Neural cell (in vitro differentiated cells): Measurements from ENCODE around the gene ARHGEF25. TPM values are rescaled to one million over a fixed set of nuclear protein-coding genes. Genes with fewer than 3 reads are reported as not detected.
"Not testable (repeated sequence)": the region's sequence is repeated elsewhere in the genome, so short reads cannot be mapped to it uniquely, and the experiment has no call there.

Source experiments
- H2AFZ ChIP-seq: fragments of 200-600, 300-800 bp; sonication (generic), shearing (Covaris generic); 2 replicates; pipeline ENCODE4 v1.6.0; 2014; ENCODE audit warnings: low read depth, mild to moderate bottlenecking, antibody characterized with exemption, low read length, moderate library complexity
- H3F3A ChIP-seq: fragments of 200-600 bp; shearing (Covaris generic); 2 replicates; pipeline ENCODE4 v1.6.1; 2016; ENCODE audit warnings: mild to moderate bottlenecking, moderate library complexity, mixed read lengths, antibody characterized with exemption, low read length; ENCODE audit not compliant: insufficient read depth, poor library complexity, severe bottlenecking
- H3K27ac ChIP-seq: fragments of 200-600, 300-800 bp; sonication (generic), shearing (Covaris generic); 2 replicates; pipeline ENCODE4 v1.5.1; 2014; ENCODE audit warnings: mild to moderate bottlenecking, low read length, moderate library complexity
- H3K27me3 ChIP-seq: fragments of 300-800, 200-600 bp; sonication (generic), shearing (Covaris generic); 2 replicates; pipeline ENCODE4 v1.6.0; 2014; ENCODE audit warnings: mild to moderate bottlenecking, low read depth, low read length, moderate library complexity; ENCODE audit not compliant: insufficient read depth
- H3K36me3 ChIP-seq: fragments of 300-800, 200-600 bp; sonication (generic), shearing (Covaris generic); 2 replicates; pipeline ENCODE4 v1.5.1; 2014; ENCODE audit warnings: mild to moderate bottlenecking, antibody characterized with exemption, low read length, moderate library complexity; ENCODE audit not compliant: insufficient read depth
- H3K4me2 ChIP-seq: fragments of 300-800, 200-600 bp; sonication (generic), shearing (Covaris generic); 2 replicates; pipeline ENCODE4 v1.6.0; 2014; ENCODE audit warnings: mild to moderate bottlenecking, low read length
- H3K4me3 ChIP-seq: fragments of 300-800, 200-600 bp; sonication (generic), shearing (Covaris generic); 2 replicates; pipeline ENCODE4 v1.5.1; 2014; ENCODE audit warnings: mild to moderate bottlenecking, low read length, moderate library complexity
- H3K79me2 ChIP-seq: fragments of 200-600 bp; shearing (Covaris generic); replicated peaks from 2 replicates; pipeline ENCODE4 v1.6.0; 2014; ENCODE audit warnings: mild to moderate bottlenecking, low read length, moderate library complexity; ENCODE audit not compliant: insufficient read depth
- H3K9ac ChIP-seq: fragments of 300-800, 200-600 bp; sonication (generic), shearing (Covaris generic); 2 replicates; pipeline ENCODE4 v1.6.1; 2016; ENCODE audit warnings: mild to moderate bottlenecking, low read length, mixed read lengths
- H3K9me2 ChIP-seq: fragments of 200-600 bp; shearing (Covaris generic); 2 replicates; pipeline ENCODE4 v1.6.1; 2016; ENCODE audit warnings: mild to moderate bottlenecking, low read length, mixed read lengths; ENCODE audit not compliant: insufficient read depth
- H3K9me3 ChIP-seq: fragments of 200-600, 300-800 bp; sonication (generic), shearing (Covaris generic); 2 replicates; pipeline ENCODE4 v1.6.1; 2016; ENCODE audit warnings: mild to moderate bottlenecking, mixed run types, low read length, moderate library complexity, mixed read lengths
- H4K20me1 ChIP-seq: fragments of 200-600 bp; shearing (Covaris generic); 2 replicates; pipeline ENCODE4 v1.6.1; 2016; ENCODE audit warnings: mild to moderate bottlenecking, mixed run types; ENCODE audit not compliant: insufficient read depth
- EP300 ChIP-seq: fragments of 450-650 bp; conservative IDR thresholded peaks from 2 replicates; pipeline ENCODE4 v1.6.1; 2014; ENCODE audit warnings: antibody characterized with exemption, mild to moderate bottlenecking, moderate library complexity; ENCODE audit not compliant: poor library complexity, severe bottlenecking
- EZH2 ChIP-seq: fragments of 200-600, 300-800 bp; shearing (Covaris generic), sonication (generic); IDR thresholded peaks from 2 replicates; pipeline ENCODE4 v1.6.1; 2014; ENCODE audit warnings: antibody characterized with exemption, low read length, borderline replicate concordance, mild to moderate bottlenecking; ENCODE audit not compliant: insufficient read depth, poor library complexity, severe bottlenecking
- MXI1 ChIP-seq: fragments of 450-650 bp; conservative IDR thresholded peaks from 2 replicates; pipeline ENCODE4 v1.6.1; 2014; ENCODE audit warnings: antibody characterized with exemption, mild to moderate bottlenecking; ENCODE audit not compliant: poor library complexity, severe bottlenecking
- POLR2AphosphoS5 ChIP-seq: IDR thresholded peaks from 2 replicates; pipeline ENCODE4 v1.6.1; 2012
- RAD21 ChIP-seq: fragments of 450-650 bp; conservative IDR thresholded peaks from 2 replicates; pipeline ENCODE4 v1.6.1; 2014; ENCODE audit warnings: antibody characterized with exemption, mild to moderate bottlenecking, moderate library complexity
- SMC3 ChIP-seq: fragments of 450-650 bp; conservative IDR thresholded peaks from 2 replicates; pipeline ENCODE4 v1.6.1; 2014; ENCODE audit warnings: antibody characterized with exemption, mild to moderate bottlenecking, moderate library complexity; ENCODE audit not compliant: poor library complexity
- TAF1 ChIP-seq: IDR thresholded peaks from 2 replicates; pipeline ENCODE4 v1.6.1; 2012; ENCODE audit warnings: low read depth
- polyA plus RNA-seq: library from polyadenylated mRNA; depleted of rRNA; stranded (reverse); fragments of >200 nt; gene quantifications from 2 replicates; pipeline ENCODE4 v1.2.3, GENCODE V29; 2014
- TF ChIP-seq, protein P1 (sequence below): IDR thresholded peaks from 2 replicates; pipeline ENCODE4 v1.6.1; 2012; ENCODE audit warnings: borderline replicate concordance
- TF ChIP-seq, protein P2 (sequence below): fragments of 450-650 bp; IDR thresholded peaks from 2 replicates; pipeline ENCODE4 v1.5.1; 2014; ENCODE audit warnings: antibody characterized with exemption, mild to moderate bottlenecking, moderate library complexity; ENCODE audit not compliant: poor library complexity, severe bottlenecking

The ARHGEF25 gene
- polyA plus RNA-seq, 1 donor from 2014 or later = 12.9 TPM

DNA sequence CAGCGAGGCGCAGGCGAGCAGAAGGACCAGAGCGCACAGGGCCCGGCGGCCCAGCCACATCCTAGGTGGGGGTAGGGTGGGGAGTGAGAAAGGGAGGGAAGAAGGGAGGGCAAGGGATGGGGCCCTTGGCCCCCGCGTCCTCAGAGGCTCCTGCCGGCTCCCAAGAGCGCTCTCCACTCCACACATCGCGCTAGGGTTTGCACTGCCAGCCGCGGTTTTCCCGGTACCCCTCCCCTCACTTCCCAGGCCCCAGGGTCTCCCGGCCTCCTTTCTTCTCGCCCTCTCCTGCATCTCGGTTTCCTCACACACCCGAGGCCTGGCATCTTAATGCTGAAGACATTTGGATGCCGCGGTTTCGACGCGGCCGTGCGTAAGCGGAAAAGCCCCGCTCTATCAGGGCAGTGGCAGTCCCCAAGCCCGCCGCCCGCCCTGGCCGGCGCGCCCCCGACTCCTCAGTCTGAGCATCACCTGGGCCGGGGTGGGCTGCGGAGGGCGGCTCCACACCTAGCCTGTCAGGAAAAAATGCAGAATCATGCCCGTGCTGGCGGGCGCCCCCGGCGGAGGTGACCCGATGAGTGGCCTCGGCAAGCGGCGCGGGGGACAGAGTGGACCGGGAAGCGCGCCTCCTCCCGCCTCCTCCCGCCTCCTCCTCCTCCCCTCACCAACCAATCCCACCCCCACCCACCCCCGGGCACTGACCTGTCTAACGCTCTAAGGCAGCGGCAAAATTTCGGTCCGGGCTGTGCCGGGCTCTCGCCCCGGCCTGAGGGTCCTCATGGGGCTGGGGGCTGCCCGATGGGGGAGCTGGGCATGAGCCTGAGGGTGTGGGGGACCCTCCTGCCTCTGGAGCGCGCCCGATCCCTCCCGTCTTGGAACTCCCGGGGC lies 21.1 kb downstream of the ARHGEF25 start:
- Histone ChIP-seq H4K20me1 (no peaks in the 10 kb centered on the region), H3K79me2 (peaks cover 7% of the 10 kb centered on the region), H3K36me3 (peaks cover 14% of the 10 kb centered on the region), H3K27ac (peak overlapping the region; percentile 82), H3F3A (peaks cover 3% of the 10 kb centered on the region), H3K9me2 (no peaks in the 10 kb centered on the region), H2AFZ (peak overlapping the region; percentile 60), H3K9me3 (no peaks in the 10 kb centered on the region), H3K9ac (peak overlapping the region; percentile 94), H3K27me3 (peaks cover 38% of the 10 kb centered on the region), H3K4me3 (peak overlapping the region; percentile 97), H3K4me2 (peak overlapping the region; percentile 93)
- no peak for TF ChIP-seq SMC3
- TF ChIP-seq MXI1 = peak; percentile 9
- TF ChIP-seq POLR2AphosphoS5 = peak; percentile 46

DNA sequence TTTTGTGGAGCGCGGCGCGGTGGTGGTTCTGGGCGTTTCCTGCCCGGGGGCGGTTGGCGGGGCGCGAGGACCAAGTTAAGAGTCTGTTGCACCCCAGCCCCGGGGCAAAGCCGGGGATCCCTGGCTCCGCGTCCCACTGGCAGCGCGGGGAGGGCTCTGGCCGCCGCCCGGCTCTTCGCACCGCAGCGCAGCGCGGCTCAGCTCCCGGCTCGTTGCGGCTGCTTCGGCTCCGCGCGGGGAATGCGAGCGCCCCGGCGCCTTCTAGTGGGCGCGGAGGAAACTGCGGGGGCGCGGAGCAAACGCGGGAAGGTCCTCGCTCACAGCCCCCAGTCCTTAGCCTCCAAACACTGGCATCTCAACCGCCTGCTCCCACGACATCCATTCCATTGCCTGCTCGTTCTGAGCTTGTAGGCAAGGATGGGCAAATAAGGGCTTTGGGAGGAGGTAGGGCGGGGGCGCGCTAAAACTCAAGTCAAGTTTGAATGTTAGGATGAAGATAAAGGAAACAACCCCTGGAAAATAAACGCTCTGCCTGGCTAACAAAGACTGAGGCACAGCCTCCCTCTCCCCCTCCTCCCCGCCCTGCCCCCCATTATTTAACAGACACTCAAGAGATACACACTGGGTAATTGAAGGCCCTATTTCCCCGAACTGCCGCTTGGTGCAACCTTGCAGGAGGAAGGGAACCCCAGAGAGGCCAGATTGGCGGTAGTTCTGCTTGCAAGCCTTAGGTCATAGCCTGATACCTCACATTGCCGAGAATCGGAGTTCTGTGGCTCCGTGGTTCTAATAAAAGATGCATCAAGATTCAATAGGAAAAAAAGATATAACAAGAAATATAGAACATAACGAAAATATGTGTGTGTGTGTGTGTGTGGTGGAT lies 22.0 kb downstream of the ARHGEF25 start, which contains the start of gene B4GALNT1:
TSS of gene B4GALNT1 (minus strand) at position 244 of the 883 bp plus-strand sequence. CDS start 1,069 bp downstream, outside the sequence.
- Histone ChIP-seq H3K9ac (peak within 1 kb of the TSS; percentile 94), H2AFZ (peak within 1 kb of the TSS; percentile 70), H3K9me3 (no peaks in the 10 kb centered on the region), H3K36me3 (peaks cover 13% of the 10 kb centered on the region), H3K27ac (peak within 1 kb of the TSS; percentile 82), H3K4me2 (peak within 1 kb of the TSS; percentile 93), H3K79me2 (peaks cover 7% of the 10 kb centered on the region), H3K4me3 (peak within 1 kb of the TSS; percentile 97), H4K20me1 (no peaks in the 10 kb centered on the region), H3K27me3 (peaks cover 32% of the 10 kb centered on the region), H3F3A (peaks cover 3% of the 10 kb centered on the region), H3K9me2 (no peaks in the 10 kb centered on the region)
- TF ChIP-seq, protein P1, sequence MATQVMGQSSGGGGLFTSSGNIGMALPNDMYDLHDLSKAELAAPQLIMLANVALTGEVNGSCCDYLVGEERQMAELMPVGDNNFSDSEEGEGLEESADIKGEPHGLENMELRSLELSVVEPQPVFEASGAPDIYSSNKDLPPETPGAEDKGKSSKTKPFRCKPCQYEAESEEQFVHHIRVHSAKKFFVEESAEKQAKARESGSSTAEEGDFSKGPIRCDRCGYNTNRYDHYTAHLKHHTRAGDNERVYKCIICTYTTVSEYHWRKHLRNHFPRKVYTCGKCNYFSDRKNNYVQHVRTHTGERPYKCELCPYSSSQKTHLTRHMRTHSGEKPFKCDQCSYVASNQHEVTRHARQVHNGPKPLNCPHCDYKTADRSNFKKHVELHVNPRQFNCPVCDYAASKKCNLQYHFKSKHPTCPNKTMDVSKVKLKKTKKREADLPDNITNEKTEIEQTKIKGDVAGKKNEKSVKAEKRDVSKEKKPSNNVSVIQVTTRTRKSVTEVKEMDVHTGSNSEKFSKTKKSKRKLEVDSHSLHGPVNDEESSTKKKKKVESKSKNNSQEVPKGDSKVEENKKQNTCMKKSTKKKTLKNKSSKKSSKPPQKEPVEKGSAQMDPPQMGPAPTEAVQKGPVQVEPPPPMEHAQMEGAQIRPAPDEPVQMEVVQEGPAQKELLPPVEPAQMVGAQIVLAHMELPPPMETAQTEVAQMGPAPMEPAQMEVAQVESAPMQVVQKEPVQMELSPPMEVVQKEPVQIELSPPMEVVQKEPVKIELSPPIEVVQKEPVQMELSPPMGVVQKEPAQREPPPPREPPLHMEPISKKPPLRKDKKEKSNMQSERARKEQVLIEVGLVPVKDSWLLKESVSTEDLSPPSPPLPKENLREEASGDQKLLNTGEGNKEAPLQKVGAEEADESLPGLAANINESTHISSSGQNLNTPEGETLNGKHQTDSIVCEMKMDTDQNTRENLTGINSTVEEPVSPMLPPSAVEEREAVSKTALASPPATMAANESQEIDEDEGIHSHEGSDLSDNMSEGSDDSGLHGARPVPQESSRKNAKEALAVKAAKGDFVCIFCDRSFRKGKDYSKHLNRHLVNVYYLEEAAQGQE = peak; percentile 82
- TF ChIP-seq MXI1 = peak; percentile 61
- TF ChIP-seq TAF1 = peak; percentile 78
- TF ChIP-seq EZH2 = no peak
- TF ChIP-seq EP300 = peak; percentile 42
- TF ChIP-seq, protein P2, sequence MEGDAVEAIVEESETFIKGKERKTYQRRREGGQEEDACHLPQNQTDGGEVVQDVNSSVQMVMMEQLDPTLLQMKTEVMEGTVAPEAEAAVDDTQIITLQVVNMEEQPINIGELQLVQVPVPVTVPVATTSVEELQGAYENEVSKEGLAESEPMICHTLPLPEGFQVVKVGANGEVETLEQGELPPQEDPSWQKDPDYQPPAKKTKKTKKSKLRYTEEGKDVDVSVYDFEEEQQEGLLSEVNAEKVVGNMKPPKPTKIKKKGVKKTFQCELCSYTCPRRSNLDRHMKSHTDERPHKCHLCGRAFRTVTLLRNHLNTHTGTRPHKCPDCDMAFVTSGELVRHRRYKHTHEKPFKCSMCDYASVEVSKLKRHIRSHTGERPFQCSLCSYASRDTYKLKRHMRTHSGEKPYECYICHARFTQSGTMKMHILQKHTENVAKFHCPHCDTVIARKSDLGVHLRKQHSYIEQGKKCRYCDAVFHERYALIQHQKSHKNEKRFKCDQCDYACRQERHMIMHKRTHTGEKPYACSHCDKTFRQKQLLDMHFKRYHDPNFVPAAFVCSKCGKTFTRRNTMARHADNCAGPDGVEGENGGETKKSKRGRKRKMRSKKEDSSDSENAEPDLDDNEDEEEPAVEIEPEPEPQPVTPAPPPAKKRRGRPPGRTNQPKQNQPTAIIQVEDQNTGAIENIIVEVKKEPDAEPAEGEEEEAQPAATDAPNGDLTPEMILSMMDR = peak; percentile 97
- peak; percentile 81 for TF ChIP-seq SMC3
- TF ChIP-seq POLR2AphosphoS5 = peak; percentile 75
- peak; percentile 70 for TF ChIP-seq RAD21

DNA sequence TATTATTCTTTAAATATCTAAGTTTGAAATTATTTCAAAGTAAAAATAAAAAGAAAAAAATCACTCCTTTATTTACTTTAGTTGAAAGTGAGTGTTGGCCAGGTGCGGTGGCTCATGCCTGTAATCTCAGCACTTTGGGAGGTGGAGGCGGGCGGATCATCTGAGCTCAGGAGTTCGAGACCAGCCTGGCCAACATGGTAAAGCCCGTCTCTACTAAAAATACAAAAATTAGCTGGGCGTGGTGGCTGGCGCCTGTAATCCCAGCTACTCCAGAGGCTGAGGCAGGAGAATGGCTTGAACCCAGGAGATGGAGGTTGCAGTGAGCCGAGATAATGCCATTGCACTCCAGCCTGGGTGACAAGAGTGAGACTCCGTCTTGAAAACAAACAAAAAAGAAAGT lies 25.5 kb downstream of the ARHGEF25 start:
- H3K4me3 ChIP-seq, H4K20me1 ChIP-seq, H3K36me3 ChIP-seq, H3K9me3 ChIP-seq, H2AFZ ChIP-seq, H3K4me2 ChIP-seq, H3K79me2 ChIP-seq, H3K9ac ChIP-seq, H3K27ac ChIP-seq, H3K27me3 ChIP-seq, H3F3A ChIP-seq, H3K9me2 ChIP-seq: not testable (repeated sequence)
